ENCODE measurements around the gene UNK.

UNK gene

GRCh38 chr17:75834279-75834920, 49.8 kb downstream of the UNK start:
- no peak for DNase-seq (ENCODE audit: low read depth, low spot score)

DNA sequence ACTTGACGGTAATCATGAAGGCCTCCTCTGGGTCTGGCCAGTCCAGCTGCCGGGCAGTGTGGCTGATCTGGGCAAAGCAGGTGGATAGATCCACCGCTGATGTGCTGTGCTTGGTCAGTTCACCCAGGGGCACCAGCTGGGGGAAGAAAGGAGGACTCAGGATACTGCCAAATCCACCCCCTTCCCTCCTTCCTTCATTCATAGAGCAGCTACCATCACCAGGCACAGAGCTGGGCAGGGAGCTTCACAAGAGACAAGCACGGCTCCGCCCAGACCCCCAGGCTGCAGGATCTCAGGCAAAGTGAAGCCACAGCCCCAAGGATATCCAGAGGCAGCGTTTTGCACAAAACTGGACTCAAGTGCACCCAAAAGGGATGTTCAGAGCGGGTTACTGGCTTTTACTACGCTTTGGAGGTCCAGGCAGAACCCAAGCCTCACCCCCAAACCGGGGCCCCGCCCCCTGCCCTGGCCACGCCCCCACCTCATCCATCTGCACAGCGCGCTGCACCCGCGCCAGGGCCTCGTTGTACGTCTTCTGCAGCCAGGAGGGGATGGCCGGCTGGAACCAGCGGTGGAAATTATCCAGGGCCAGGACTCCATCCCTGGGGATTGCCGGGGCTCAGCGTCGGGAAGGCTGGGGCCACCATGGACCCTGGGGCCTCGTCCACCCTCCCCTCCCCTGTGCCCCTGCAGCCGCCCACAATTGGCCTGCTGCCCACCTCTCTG, 50.5 kb downstream of the UNK start:
- no peak for DNase-seq (ENCODE audit: low read depth, low spot score)

DNA sequence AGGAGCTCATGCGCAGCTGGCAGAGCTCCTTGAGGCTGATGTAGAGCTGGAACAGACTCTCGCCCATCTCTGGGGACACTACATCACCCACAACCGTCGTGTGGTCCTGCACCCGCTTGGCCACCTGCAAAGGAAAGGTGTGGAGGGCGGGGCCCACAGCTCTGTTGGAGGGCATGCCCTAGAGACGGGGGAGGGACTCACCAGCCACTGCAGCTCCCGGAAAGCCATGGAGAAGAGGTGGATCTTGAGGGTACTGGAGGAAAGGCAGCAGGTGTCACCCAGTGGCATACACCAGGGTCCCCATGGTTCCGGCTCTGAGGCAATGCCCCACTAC, 51.0 kb downstream of the UNK start:
- DNase-seq (ENCODE audit: low read depth, low spot score): no peak

DNA sequence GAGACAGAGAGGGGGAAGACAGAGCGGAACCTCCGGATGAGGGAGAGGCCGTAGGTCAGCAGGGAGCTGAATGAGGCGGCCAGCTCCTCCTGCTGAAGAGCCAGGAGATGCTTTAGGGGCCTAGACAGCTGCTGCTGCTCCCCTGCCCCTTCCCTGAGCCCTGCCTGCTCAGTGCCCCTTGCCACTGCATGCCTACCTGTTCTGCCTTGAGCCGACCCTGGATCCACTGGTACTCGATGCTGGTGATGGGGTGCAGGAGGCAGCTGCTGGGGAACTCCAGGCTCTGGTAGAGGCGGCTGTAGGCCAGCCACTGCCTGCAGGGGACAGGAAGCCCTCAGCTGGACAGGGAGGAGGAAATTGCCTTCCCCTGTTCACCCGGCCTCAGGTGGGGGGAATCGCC, 52.0 kb downstream of the UNK start:
- no peak for DNase-seq (ENCODE audit: low read depth, low spot score)

DNA sequence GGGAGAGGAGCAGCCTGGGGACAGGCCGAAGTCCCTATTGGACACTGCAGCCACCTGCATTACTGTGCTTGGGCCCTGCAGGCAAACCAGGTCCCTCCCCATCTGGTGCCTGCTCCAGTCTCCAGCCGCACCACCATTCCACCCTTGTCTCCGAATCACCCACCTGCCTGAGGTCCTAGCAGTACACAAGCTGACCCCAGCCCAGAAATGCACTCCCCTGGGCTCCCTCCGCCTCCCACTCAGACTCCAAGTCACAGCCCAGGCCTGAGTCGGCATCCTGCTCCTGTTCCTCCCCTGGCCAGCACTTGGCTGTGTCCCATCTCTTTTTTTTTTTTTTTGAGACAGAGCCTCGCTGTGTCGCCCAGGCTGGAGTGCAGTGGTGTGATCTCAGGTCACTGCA, 53.3 kb downstream of the UNK start:
- DNase-seq (ENCODE audit: low read depth, low spot score): no peak

GRCh38 chr17:75838410-75838809, 53.8 kb downstream of the UNK start:
- DNase-seq (ENCODE audit: low read depth, low spot score): no peak

GRCh38 chr17:75839942-75840798, 55.6 kb downstream of the UNK start:
- DNase-seq (ENCODE audit: low read depth, low spot score): no peak

DNA sequence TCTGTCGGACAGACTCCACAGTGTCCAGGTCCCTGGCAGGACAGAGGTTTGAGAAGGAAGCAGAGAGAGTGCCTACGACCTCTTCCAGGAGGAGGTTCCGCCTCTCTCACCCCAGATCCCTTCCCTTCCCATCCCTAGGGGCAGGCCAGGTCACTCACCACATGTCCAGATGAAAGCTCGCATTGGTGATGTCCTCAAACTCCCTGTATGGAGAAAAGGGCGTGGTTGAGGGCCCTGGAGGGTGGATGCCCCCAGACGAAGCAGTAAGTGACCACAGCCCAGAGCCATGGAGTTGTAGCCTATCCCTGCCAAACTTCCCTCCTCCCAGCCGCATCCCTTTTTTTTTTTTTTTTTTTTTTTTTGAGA, 56.2 kb downstream of the UNK start:
- DNase-seq (ENCODE audit: low read depth, low spot score): no peak

DNA sequence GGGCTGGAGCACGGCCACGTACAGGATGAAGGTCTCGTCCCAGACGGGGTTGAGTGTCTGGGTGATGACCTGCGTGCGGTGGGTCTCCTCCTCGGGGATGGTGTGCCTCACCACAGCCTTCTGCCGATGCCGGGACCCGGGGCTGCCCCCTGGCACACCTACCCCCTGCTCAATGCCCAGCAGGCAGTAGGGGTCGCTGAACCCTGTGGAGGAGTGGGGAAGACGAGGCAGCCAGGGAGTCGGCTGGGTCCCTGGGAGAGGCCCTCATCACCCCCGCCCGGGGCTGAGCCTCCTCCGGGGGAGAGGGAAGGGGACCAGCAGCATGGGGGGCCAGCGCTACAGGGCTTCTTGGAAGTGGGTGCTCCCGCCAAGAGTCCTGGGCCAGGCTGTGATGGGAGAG, 57.8 kb downstream of the UNK start:
- DNase-seq (ENCODE audit: low read depth, low spot score): no peak

DNA sequence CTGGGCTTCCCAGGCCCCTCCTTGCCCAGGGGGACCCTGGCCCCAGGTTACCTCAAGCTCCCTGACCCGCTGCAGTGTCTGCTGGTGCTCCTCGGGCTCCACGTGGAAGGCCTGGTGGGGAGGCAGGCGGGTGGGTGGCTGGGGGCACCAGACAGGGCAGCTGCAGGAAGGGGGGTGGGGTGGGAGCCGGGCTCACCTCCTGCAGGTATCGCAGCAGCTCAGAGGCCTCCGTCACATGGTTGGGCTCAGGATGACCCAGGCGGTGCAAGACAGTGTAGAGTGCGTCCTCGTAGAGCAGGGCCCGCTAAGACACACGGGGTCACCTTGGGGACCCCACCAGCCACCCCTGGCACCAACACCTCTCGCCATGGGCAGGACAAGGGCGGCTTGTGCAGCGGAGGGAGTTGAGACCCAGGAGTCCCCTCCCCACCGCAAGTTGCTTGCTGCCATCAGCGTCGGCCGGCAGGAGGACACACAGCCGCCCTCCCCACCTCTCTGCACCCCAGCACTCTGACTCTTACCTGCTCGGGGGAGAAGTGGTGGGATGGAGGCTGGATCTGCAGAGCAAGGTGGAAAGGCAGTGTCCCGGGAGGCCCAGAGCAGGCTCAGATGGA, 58.5 kb downstream of the UNK start:
- no peak for DNase-seq (ENCODE audit: low read depth, low spot score)

DNA sequence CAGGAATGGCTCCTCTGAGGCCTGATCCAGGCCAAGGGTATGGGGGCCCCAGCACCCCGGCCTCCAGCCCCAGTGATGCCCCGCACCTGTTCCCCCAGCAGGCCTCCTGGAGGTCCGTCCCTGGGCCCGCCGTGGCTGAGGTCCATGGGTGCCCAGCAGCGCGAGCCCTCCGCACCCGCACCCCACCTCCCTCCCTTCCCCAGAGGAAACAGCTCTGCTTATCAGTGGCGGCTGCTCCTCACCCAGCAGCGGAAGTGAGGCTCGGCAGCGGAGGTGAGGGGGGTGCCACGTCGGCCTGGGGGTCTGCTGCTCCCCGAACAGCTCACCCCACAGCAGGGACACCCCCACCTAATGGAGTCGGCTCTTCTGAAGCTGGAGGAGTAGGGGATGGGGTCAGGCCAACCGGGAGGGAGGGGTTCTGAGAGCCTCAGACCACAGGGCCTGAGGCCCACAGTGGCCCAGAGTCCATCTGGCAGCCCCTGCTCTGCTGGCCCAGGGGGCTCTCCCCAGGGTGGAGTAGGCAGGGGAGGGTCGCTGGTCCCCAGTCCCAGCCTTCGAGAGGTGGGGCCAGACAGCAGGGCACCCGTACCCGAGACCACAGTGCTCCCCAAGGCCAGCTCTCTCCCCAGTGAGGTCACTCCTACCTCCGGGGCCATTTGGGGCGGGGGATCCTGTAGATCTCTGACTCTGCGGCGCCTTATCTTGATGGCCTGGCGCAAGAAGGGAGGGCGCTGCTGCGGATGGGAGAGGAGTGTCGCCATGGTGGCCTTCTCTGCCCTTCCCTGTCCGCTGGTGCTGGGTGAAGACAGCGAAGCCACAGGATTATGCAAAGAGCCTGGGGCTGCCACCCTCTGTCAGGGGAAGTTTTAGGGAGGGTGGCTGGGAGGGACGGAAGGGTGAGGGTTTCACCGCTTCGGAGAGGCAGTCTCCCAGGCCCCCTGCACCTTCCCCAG, 59.2 kb downstream of the UNK start, which contains the start of gene UNC13D:
Gene UNC13D (minus strand): TSS at position 828 of the 953 bp plus-strand sequence. CDS start 67 bp downstream, at position 761.
- DNase-seq (ENCODE audit: low read depth, low spot score): no peak

DNA sequence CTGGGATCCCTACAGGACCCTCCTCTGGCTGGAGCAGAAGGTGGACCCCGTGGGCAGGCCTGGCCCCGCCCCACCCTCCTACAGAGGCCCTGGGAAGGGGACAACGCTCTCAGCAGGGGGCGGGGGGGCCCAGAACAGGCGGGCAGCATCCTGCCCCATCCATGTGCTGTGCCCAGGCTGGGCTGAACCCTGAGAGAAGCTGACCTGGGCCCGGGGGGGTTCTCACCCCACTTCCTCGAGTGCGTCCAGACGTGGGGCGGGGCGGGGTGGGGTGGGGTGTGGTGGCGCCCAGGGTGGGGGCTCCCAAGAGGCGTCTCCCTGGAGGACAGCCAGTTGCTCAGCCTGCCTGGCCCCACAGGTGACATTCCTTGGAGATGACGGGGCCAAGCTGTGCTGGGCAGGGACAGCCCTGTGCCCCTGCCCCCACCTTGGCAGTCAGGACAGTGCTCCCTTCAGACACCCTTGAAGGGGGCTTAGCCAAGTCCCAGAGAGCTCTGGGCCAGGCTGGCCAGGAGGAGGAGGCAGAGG, 60.0 kb downstream of the UNK start:
- no peak for DNase-seq (ENCODE audit: low read depth, low spot score)

- peak; percentile 79 for DNase-seq (ENCODE audit: low read depth, low spot score)
Observed at GRCh38 chr17:75845058-75845711, 60.6 kb downstream of the UNK start.

GRCh38 chr17:75845933-75846691, 61.5 kb downstream of the UNK start:
- no peak for DNase-seq (ENCODE audit: low read depth, low spot score)

- no peak for DNase-seq (ENCODE audit: low read depth, low spot score)
Observed at GRCh38 chr17:75846692-75847613, 62.3 kb downstream of the UNK start.

DNA sequence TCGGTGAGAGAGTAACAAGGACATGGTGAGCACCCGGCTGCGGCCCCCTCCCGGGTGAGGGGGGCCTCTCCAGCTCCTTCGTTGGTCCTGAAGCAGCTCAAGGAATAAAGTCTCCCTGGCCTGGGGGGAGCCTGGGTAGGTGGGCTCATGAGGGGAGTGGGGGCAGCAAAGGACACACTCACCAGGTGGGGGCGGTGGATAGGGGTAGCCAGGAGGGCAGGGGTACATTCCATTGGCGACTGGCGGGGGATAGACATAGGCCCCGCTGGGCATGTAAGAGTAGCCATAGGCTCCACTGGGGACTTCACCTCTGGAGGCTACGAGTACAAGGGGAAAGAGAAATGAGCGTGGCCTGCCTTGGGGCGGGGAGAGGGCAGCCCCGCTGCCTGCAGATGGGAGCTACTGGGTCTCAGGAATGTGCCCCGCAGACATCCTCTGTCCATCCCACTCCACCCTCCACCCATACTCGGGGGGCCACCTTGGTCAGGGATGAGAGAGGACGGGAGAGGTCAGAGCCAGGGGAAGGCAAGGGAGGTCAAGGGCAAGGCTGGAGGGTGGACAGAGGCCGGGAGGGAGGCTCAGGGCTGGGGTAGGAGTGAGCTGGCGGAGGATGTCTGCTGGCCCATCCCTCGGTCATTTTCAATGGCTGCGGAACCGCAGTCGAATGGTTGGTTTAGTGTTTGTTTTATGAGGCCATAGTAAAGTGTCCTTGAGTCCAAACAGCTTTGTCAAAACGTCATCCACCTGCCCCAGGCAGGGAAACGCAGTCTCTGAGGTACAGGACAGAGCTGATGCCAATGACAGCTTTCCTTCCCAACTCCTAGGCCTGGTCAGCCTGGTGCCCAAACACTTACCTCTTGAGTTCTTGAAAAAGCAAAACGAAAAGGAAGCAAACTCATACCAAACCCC, 63.3 kb downstream of the UNK start:
- DNase-seq (ENCODE audit: low read depth, low spot score): no peak

- peak; percentile 54 for DNase-seq (ENCODE audit: low read depth, low spot score)
Observed at GRCh38 chr17:75848523-75849278, 64.1 kb downstream of the UNK start.
